GM21381 (cell line): Measurements from ENCODE around the gene SAMD3.
"Not testable (repeated sequence)": the region's sequence is repeated elsewhere in the genome, so short reads cannot be mapped to it uniquely, and the experiment has no call there.

ENCODE experiments used
- ATAC-seq: cut with Tn5 transposase; IDR thresholded peaks from one replicate; pipeline ENCODE4 v1.9.1; 2021; ENCODE audit warnings: mild to moderate bottlenecking, moderate library complexity; ENCODE audit not compliant: unreplicated experiment

Gene SAMD3

DNA sequence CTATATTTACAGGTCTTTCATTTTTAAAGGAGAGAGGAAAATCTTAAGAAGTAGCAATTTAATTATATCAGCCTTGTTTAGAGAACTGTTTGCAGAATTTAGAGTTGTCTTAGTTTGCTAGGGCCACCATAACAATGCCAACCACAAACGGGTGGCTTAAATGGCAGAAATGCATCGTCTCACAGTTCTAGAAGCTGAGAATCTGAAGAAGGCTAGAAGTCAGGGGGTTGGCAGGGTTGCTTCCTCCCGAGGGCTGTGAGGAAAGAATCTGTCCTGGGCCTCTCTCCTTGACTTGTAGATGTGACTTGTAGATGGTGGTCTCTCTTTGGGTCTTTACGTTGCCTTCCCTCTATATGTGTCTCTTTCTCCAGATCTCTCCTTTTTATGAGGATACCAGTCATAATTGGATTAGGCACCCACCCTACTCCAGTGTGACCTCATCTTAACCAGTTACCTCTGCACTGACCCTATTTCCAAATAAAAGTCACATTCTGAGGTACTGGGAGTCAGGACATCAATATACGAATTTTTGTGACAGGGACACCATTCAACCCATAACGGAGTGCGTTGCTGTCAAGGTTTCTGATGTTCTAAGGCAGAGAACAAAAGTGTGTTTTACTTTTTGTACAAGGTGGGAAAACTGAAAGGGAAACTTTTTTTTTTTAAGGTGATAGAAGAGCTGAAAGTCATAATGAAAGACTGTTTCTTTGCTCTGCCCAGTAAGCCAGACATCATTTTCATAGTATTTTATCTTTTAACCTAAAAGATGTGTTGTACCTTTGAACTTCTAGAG is 84.4 kb downstream of the SAMD3 start:
- ATAC-seq = peak; percentile 80

DNA sequence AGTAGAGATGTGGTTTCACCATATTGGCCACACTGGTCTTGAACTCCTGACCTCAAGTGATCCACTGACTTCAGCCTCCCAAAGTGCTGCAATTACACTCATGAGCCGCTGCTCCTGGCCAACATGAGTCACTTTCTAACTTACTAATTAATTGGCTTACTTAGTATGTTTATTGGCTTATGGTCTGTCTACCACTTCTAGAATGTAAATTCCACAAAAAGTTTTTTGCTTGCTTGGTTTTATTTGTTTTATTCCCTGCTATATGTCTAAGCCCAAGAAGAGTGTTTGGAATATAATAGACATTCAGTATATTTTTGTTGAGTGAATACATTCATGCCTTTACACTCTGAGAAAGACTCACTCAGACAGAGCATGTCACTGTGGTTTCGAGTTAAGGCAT is 86.0 kb downstream of the SAMD3 start:
- ATAC-seq = no peak

DNA sequence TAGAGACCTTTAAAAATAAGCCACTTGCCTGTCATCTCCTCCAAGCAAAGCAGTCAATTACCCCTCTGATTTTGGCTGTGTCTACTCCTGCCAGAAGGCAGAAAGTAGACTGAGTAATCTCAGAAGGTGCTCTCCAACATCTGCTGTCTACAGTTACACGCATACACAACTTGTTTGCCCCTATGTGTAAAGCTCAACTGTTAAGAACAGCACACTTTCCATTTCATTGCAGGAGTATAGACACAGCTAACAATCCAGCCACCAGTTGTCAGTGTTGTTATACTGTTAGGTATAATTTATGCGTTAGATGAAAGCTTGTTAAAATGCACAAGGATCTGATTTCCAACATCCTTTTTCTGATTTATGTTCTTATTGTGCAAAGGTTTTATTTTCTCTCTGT is 88.2 kb downstream of the SAMD3 start:
- ATAC-seq = no peak

DNA sequence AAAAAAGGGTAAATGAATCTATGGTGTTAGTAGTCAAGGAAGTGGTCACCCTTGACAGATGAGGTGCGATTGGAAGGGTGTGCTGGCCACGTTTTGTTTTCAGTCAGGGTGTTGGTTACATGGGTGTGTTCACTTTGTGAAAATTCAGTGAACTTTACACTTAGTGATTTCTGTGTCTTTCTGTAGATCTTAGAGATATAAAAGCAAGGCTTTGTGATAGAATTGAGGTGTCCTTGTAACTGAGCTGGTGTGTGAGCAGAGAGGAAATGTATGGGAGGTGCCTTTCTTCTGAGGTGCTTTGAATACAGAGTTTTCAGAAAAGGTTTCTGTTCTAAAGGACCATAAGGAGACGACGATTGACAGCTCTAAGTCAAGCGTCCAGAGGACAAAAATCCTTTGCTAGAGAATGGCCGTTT is 90.5 kb downstream of the SAMD3 start:
- ATAC-seq = peak; percentile 89

DNA sequence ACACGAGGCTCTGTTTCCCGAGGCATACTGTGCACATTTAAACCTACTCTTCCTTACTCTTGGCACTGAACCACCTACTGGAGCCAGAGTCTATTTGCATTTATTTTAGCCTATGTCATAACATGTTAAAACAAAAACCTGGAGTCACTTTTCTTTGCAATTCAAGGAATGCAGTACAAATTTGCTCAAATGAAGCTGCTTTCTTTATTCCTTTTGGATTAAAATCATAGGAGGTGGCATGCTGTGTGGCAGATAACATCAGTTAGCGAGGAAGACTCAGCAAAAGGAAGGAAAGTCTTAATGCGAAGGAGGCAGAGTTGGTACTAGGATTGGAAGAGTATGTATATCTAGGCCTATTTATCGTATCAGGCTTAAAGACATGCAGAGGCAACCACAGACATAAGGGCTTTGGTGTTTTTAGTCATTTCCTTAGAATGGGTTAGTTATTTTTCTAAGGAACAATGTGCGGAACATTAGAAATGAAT is 92.9 kb downstream of the SAMD3 start:
- no peak for ATAC-seq

DNA sequence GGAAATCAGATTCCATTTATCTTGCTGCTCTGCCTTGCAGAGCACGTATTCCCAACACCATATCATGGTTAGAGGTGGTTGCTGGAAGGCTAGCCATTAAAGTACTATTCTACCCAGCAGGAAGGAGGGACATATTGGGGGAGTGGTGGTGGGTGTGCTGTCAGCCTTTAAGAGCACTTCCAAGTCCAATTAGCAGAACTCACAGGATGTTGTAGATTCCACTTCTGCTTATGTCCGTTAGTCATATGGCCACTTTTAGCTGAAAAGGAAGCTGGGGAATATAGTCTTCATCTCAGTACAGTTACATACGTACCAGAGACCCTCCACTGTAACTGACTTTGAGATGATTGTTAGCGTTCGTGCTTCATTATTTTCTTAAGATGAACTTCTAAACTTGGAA is 94.4 kb downstream of the SAMD3 start:
- no peak for ATAC-seq

DNA sequence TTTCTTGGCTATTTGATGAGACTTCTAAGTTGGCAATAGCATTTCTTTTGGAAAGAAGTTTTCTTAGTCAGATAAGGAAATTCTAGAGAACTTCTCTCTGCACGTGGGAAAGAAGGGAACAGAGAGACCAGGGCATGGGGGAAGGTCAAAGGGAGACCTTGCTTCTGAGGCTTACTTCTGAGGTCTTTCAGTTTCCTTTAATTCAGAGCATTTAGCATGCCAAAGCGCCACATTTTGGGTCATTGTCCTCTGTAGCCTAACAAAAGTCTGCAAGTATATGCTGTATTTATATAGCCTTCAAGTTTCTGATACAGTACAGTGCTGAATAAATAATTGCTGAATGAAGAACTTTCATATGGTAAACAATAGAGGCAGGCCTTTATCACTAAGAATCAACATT is 95.6 kb downstream of the SAMD3 start:
- ATAC-seq = no peak

DNA sequence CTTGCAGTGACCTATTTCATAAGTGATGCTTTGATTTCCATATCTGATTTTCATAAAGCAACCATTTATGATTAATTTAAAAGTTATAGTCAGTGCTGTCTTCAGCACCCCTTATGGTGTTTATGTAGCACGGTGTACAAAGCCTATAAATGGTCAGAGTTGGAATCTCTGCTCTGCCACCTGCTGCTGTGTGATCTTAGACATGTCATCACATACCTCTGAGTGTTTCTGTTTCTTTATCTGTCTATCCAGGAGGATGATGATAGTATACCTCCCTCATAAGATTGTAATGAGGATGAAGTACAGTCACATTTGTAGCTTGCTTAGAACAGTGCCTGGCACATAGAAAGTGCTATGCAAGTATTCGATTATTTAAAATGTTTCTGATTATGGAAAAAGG is 100.5 kb downstream of the SAMD3 start:
- ATAC-seq = no peak

DNA sequence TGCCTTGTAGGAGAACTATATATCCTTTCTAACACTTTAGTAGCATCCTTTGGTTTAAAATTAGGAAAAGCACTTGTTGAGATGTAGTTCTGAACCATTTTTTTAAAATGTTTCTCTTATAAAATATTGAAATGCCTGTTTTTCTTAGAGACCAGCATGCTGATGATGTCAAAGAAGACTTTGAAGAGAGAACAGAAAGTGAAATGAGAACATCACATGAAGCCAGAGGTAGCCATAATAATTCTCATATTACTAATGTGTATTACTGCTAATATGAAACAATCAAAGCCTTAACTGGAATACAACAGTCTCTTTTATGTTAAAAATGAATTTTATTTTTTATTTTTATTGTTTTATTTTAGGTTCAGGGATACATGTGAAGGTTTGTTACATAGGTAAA is 102.0 kb downstream of the SAMD3 start:
- ATAC-seq = no peak

DNA sequence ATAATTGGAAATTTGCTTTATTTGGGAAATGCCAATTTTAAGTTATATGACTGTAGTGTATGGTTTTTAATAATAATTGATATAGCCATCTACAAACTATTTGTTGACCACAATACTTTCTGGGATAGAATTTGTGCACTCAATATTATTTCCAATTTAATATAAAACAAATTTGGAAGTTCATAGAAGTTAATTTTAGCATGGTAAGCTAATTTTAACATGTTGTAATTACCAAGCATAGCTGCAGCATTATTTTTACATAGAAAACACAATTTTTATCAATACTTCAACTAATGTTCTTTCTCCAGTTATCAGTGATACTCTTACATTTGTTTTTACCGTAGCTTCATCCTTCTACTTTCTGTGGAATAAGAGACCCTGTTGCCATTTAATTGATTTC is 103.5 kb downstream of the SAMD3 start:
- ATAC-seq = no peak

DNA sequence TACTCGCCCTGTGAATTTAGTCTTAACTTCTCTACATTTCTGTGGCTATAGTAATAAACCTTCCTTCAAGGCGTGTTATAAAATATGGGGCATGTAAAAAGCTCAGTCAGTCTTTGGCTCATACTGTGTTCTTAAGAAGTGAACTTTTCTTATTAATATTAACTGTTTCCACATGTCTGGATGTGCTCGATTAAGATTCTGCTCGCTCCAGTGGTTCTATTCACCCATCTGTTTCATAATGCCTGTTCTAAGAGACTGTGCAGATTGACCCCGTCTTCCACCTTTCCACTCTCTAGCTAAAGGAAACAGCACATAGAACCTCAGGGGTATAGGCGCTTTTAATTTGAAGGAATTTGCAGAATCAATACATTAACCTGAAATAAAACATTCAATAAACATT is 104.5 kb downstream of the SAMD3 start:
- no peak for ATAC-seq

DNA sequence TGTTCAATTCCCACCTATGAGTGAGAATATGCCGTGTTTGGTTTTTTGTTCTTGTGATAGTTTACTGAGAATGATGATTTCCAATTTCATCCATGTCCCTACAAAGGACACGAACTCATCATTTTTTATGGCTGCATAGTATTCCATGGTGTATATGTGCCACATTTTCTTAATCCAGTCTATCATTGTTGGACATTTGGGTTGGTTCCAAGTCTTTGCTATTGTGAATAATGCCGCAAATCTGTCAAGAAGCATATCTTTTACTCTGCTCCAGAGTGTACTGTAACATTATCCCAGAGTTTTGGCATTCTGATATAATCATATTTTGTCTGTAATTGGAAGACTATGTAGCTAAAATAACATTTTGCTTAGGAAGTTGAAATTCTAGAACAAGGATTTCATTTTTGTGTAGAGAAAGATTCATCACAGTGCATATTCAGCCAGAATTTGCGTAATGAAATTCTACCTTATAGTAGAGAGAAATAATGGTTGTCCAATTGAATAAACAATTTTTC is 105.5 kb downstream of the SAMD3 start:
- not testable (repeated sequence) for ATAC-seq

DNA sequence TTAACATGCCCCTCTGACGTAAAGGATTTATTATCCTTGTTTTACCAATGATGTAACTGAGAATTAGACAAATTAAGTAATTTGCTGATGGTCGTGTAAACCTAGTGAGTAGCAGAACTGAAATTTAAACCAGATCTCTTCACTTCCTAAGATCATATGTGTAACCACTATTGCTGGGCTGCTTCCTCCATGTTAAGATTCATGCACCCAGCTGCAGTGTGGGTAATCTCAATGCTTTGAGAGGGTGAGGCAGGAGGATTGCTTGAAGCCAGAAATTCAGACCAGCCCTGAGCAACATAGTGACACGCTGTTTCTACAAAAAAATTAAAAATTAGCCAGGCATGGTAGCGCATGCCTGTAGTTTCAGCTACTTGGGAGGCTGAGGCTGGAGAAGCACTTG is 106.5 kb downstream of the SAMD3 start:
- peak; percentile 44 for ATAC-seq

DNA sequence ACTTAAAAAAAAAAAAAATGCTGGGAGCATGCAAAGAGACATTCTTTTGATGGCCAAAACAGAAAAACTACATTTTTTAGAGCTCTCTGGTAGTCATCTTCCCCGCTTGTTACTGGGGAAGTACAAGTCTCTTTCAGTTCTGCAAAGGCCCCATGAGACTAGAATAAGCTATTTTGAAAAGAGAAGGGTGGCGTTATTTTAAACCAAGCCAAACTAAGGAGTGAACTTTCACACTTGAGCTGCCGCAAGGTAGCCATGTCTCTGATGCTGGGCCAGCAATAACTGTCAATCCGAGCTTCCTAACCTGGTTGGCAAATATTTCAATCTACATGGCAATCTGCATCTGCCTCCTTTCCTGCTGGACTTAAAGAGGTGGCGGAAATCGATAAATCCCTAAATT is 107.7 kb downstream of the SAMD3 start:
- peak; percentile 92 for ATAC-seq

DNA sequence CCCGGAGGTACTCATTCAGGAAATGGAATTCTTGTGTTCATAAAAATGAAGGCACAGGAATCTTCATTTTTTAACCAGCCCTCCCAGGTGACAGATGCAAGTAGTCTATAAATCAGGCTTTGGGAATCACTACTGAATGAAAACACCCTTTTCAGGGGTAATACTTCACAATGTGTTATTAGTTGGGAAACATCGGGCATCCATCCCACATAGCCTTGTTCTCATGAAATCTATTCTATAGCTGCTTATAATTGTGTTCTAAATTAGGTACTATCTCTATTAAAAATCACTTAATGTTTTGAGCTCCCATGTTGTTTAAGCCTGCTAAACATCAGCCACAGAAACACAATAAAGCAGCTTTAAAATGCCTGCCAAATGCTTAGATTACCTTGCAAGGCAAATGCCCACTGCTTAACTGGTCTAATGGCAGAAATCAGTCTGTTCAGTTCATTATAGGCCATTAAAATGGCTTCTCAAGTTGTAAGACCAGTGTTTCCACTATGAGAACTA is 109.5 kb downstream of the SAMD3 start:
- ATAC-seq = no peak

DNA sequence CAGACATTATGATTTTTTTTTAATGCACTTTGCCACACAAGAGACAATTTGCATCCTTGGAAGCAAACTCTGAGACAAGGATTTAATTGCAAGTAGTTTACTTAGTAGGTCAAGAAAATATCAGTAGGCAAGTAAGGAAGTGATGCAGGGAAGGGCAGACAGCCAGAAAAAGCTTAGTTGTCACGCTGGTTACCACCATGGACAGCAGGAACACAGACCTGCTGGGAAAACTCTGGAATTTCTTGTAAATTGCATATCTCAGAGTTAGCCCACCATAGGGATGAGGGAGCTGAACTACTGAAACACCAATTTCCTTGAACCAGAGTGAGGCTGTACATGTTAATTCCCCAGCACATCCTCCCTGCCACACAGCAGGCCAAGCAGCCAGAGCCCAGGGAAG is 111.7 kb downstream of the SAMD3 start:
- no peak for ATAC-seq

DNA sequence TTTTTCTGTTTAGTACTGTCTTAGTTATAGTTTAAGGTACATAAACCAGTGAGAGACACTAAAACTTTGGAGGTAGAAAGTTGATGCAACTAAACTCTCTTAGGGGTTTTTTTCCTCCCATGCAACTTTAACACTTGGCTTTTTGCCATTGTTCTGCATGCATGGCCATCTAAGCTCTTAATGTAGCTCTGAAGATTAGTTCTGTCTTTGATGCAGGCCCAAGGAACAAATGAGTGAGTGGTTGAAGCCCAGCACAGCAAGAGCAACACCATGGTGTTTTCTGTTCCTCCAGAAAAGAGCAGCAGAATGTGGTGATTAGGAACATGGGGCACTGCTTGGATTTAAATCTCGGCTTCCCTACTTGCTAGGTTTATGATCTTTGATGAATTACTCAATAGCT is 115.0 kb downstream of the SAMD3 start:
- no peak for ATAC-seq

DNA sequence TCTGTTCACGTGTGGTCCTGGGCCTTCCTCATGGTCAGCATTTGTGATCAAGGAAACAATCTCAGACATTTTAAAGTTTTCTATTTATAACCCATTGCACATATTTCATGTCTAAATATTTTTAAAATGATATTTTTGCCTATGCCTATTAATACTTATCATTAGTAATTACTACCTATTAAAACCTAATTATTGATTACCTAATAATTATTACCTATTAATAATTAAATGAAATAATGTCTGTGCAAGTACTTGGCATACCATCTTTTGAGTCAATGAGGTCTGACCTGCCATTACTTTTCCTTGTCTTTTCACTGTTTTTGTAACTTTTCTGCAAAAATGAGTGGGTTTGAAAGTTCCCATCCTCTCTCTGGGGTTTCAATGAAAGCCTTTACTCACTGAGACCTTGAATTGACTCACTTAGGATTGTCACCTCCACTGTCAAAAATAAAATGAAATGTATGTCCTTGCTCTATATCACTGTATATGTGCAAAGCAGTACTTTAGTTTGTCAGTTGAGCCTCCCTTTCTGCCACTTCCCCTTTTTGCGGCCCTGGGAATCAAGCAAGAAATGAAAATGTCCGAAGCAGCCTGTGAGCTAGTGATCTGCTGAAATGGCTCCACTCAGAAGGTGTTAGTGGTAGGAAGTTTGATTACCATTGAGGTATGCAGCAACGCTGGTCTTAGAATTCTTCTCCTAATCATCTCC is 116.6 kb downstream of the SAMD3 start:
- peak; percentile 92 for ATAC-seq

DNA sequence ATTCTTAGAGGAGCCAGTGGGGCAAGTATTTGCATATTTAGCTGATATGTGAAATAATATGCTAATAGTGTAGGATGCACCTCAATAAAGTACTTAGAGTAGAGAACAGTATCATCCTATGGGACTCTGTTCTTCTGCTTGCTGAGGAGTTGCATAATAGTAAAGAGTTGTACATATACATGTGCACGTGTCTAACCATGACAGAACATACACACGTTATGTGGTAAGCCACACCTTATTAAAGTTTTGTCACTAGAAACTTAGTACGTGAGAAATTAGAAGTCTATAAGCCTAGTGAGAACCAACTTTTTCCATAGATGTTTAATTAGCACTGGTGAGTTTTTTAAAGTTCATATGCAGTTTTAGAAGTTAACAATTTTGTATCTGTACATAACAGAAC is 123.6 kb downstream of the SAMD3 start:
- no peak for ATAC-seq

DNA sequence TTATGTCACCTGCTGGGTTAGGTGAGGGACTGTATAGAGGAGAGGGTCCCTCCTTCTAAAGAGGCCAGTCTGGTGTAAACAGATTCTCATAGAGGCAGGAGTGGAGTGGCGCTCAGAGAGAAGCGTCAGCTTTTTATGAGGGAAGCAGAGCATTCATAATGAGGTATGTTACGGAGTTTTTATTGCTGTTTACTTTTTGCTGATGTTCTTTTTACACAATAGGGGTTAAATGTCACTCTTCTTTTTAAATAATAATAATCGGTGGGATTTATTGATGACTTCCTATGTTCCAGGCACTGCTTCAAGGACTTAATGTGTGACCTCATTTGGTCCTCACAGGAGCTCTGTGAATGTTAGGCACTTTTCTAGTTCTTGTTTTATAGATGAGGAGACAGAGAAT is 124.4 kb downstream of the SAMD3 start:
- ATAC-seq = no peak
